ENCODE data around the gene TMEM205. TPM values are rescaled to one million over a fixed set of nuclear protein-coding genes. Genes with fewer than 3 reads are reported as not detected.

The TMEM205 gene
- total and polyA plus RNA-seq, 2 of the 13 experiments (the other 11 are each of a cell fraction or from before 2014, with no cell fraction given) = 45.5 to 98.7 TPM

GRCh38 chr19:11374433-11375142 lies 28.5 kb upstream of the TMEM205 start, which contains the start of gene SWSAP1 (continued):
- TF ChIP-seq ZBTB14 (CRISPR knock-in tag; IDR thresholded peaks at IDR 0.05) (no peak), HMG20B (CRISPR knock-in tag; conservative IDR thresholded peaks at IDR 0.05) (no peak), ZNF563 (CRISPR knock-in tag; IDR thresholded peaks at IDR 0.05) (peak; percentile 87), EHMT2 (IDR thresholded peaks at IDR 0.05; ENCODE audit: borderline replicate concordance, low read depth, low read length) (peak; percentile 23; the same call in 1 of the 2 replicates), MTERF4 (CRISPR knock-in tag; IDR thresholded peaks at IDR 0.05) (peak; percentile 73; the same call in 1 of the 2 replicates), XRCC5 (optimal IDR thresholded peaks at IDR 0.05; ENCODE audit: low read length) (peak; percentile 64), MTF2 (CRISPR knock-in tag; IDR thresholded peaks at IDR 0.05; ENCODE audit: borderline replicate concordance) (no peak), ATF4 (CRISPR knock-in tag; IDR thresholded peaks at IDR 0.05) (0 out of 4 replicates have a peak, but pooled peaks of 1 of the 2 experiments have one; percentile 40), TCF7L2 (IDR thresholded peaks at IDR 0.05; ENCODE audit: low read depth, low read length) (no peak), TAF15 (IDR thresholded peaks at IDR 0.05; ENCODE audit: low read depth, low read length, poor library complexity, severe bottlenecking) (no peak), RFXANK (CRISPR knock-in tag; IDR thresholded peaks at IDR 0.05) (no peak), TFDP1 (CRISPR knock-in tag; IDR thresholded peaks at IDR 0.05; ENCODE audit: borderline replicate concordance) (peak; percentile 59; the same call in 1 of the 2 replicates), ATF1 (CRISPR knock-in tag; IDR thresholded peaks at IDR 0.05) (peak; percentile 86), MXD3 (CRISPR knock-in tag; IDR thresholded peaks at IDR 0.05) (peak; percentile 81; the same call in 1 of the 2 replicates), ZNF564 (CRISPR knock-in tag; IDR thresholded peaks at IDR 0.05) (0 out of 2 replicates have a peak, but pooled peaks have one; percentile 6), ZBED4 (CRISPR knock-in tag; IDR thresholded peaks at IDR 0.05; ENCODE audit: borderline replicate concordance) (peak; percentile 74; the same call in 1 of the 2 replicates), GPN1 (CRISPR knock-in tag; IDR thresholded peaks at IDR 0.05; ENCODE audit: borderline replicate concordance) (0 out of 2 replicates have a peak, but pooled peaks have one; percentile 75), MAX (IDR thresholded peaks at IDR 0.05) (peak; percentile 27; the same call in 1 of the 2 replicates), KDM3A (CRISPR knock-in tag; IDR thresholded peaks at IDR 0.05; ENCODE audit: low read depth) (no peak; the same call in 1 of the 2 replicates), ZNF430 (CRISPR knock-in tag; IDR thresholded peaks at IDR 0.05) (no peak)
